ENCODE results near the gene ABCC4.
"Not testable (repeated sequence)": the region's sequence is repeated elsewhere in the genome, so short reads cannot be mapped to it uniquely, and the experiment has no call there.

ABCC4 gene

GRCh38 chr13:95197548-95197947 lies 103.7 kb downstream of the ABCC4 start:
- no peak for DNase-seq
- Histone ChIP-seq H3K9me3 (ENCODE audit: control extremely low read depth in 1 of 5, control insufficient read depth in 4 of 5, insufficient read depth in 2 of 5, low read depth in 1 of 5, low read length in 4 of 5) (peaks cover 0 to 2% (median 0%) of the 10 kb centered on the region in 5 experiments), H3K4me1 (ENCODE audit: control extremely low read depth in 1 of 4, control insufficient read depth in 4 of 4, insufficient read depth in 4 of 4, low read length in 3 of 4) (no peaks in the 10 kb centered on the region), H3K36me3 (ENCODE audit: control insufficient read depth in 4 of 4, insufficient read depth in 4 of 4, low read length in 3 of 4) (peaks cover 2 to 22% (median 11%) of the 10 kb centered on the region in 4 experiments), H3K27ac (ENCODE audit: insufficient read depth in 1 of 2, low read depth in 1 of 2, low read length in 2 of 2, poor library complexity in 1 of 2, severe bottlenecking in 2 of 2) (no peak overlapping the region), H3K27me3 (replicated peaks in 2 of 5; ENCODE audit: control insufficient read depth in 4 of 5, insufficient read depth in 5 of 5, low read length in 4 of 5) (no peaks in the 10 kb centered on the region), H3K4me3 (ENCODE audit: control insufficient read depth in 1 of 7, extremely low read depth in 1 of 7, insufficient read depth in 4 of 7, low read depth in 2 of 7, low read length in 6 of 7) (no peak overlapping the region)
- CTCF ChIA-PET, result interaction anchor here (0.8 to 17.6 kb wide), 4 partner anchors 9 to 208 kb away, joined by 4 to 298 read pairs (median 109); partner anchors contain the start of gene ABCC4
- POLR2A ChIA-PET, result no interaction called here
- 55% methylated on average over 2 of the region's 4 CpGs for WGBS (ENCODE audit: insufficient coverage)

- Histone ChIP-seq H3K4me3 (ENCODE audit: control insufficient read depth in 1 of 7, extremely low read depth in 1 of 7, insufficient read depth in 4 of 7, low read depth in 2 of 7, low read length in 6 of 7) (no peak overlapping the region), H3K36me3 (ENCODE audit: control insufficient read depth in 4 of 4, insufficient read depth in 4 of 4, low read length in 3 of 4) (peaks cover 0 to 22% (median 7%) of the 10 kb centered on the region in 4 experiments), H3K9me3 (ENCODE audit: control extremely low read depth in 1 of 5, control insufficient read depth in 4 of 5, insufficient read depth in 2 of 5, low read depth in 1 of 5, low read length in 4 of 5) (peaks cover 0 to 2% (median 0%) of the 10 kb centered on the region in 5 experiments), H3K27ac (ENCODE audit: insufficient read depth in 1 of 2, low read depth in 1 of 2, low read length in 2 of 2, poor library complexity in 1 of 2, severe bottlenecking in 2 of 2) (no peak overlapping the region), H3K27me3 (replicated peaks in 2 of 5; ENCODE audit: control insufficient read depth in 4 of 5, insufficient read depth in 5 of 5, low read length in 4 of 5) (no peaks in the 10 kb centered on the region), H3K4me1 (ENCODE audit: control extremely low read depth in 1 of 4, control insufficient read depth in 4 of 4, insufficient read depth in 4 of 4, low read length in 3 of 4) (no peaks in the 10 kb centered on the region)
- DNase-seq, result no peak
- ChIA-PET CTCF (interaction anchor here (1.3 to 17.6 kb wide), 4 partner anchors 31 to 211 kb away, joined by 3 to 298 read pairs (median 110); partner anchors contain the start of gene ABCC4), POLR2A (no interaction called here)
- WGBS (ENCODE audit: insufficient coverage), result 98% methylated on average over 5 of the region's 6 CpGs
These were observed 106.1 kb downstream of the ABCC4 start for GRCh38 chr13:95195146-95195545.

- Histone ChIP-seq H3K36me3 (ENCODE audit: control insufficient read depth in 4 of 4, insufficient read depth in 4 of 4, low read length in 3 of 4) (peaks cover 0 to 14% (median 7%) of the 10 kb centered on the region in 4 experiments), H3K27ac (ENCODE audit: insufficient read depth in 1 of 2, low read depth in 1 of 2, low read length in 2 of 2, poor library complexity in 1 of 2, severe bottlenecking in 2 of 2) (no peak overlapping the region), H3K4me1 (ENCODE audit: control extremely low read depth in 1 of 4, control insufficient read depth in 4 of 4, insufficient read depth in 4 of 4, low read length in 3 of 4) (no peaks in the 10 kb centered on the region), H3K4me3 (ENCODE audit: control insufficient read depth in 1 of 7, extremely low read depth in 1 of 7, insufficient read depth in 4 of 7, low read depth in 2 of 7, low read length in 6 of 7) (no peak overlapping the region), H3K9me3 (ENCODE audit: control extremely low read depth in 1 of 5, control insufficient read depth in 4 of 5, insufficient read depth in 2 of 5, low read depth in 1 of 5, low read length in 4 of 5) (no peaks in the 10 kb centered on the region), H3K27me3 (replicated peaks in 2 of 5; ENCODE audit: control insufficient read depth in 4 of 5, insufficient read depth in 5 of 5, low read length in 4 of 5) (no peaks in the 10 kb centered on the region)
- WGBS (ENCODE audit: insufficient coverage), result 95% methylated on average over 7 of the region's 13 CpGs
- ChIA-PET POLR2A (no interaction called here), CTCF (interaction anchor here (1.2 to 17.6 kb wide), 10 partner anchors 9 to 230 kb away, joined by 3 to 298 read pairs (median 11); partner anchors contain the start of gene ABCC4)
- DNase-seq, result no peak
These were observed 107.6 kb downstream of the ABCC4 start for GRCh38 chr13:95193509-95194230.

GRCh38 chr13:95192998-95193397 lies 108.3 kb downstream of the ABCC4 start:
- no peak for DNase-seq
- POLR2A ChIA-PET, result no interaction called here
- Histone ChIP-seq H3K4me1 (ENCODE audit: control extremely low read depth in 1 of 4, control insufficient read depth in 4 of 4, insufficient read depth in 4 of 4, low read length in 3 of 4) (peaks cover 0 to 2% (median 0%) of the 10 kb centered on the region in 4 experiments), H3K27me3 (replicated peaks in 2 of 5; ENCODE audit: control insufficient read depth in 4 of 5, insufficient read depth in 5 of 5, low read length in 4 of 5) (no peaks in the 10 kb centered on the region), H3K9me3 (ENCODE audit: control extremely low read depth in 1 of 5, control insufficient read depth in 4 of 5, insufficient read depth in 2 of 5, low read depth in 1 of 5, low read length in 4 of 5) (no peaks in the 10 kb centered on the region), H3K4me3 (ENCODE audit: control insufficient read depth in 1 of 7, extremely low read depth in 1 of 7, insufficient read depth in 4 of 7, low read depth in 2 of 7, low read length in 6 of 7) (no peak overlapping the region), H3K27ac (ENCODE audit: insufficient read depth in 1 of 2, low read depth in 1 of 2, low read length in 2 of 2, poor library complexity in 1 of 2, severe bottlenecking in 2 of 2) (no peak overlapping the region), H3K36me3 (ENCODE audit: control insufficient read depth in 4 of 4, insufficient read depth in 4 of 4, low read length in 3 of 4) (peaks cover 0 to 14% (median 7%) of the 10 kb centered on the region in 4 experiments)
- WGBS (ENCODE audit: insufficient coverage), result 88% methylated on average over 6 of the region's 7 CpGs
- CTCF ChIA-PET, result interaction anchor here (1.1 to 17.6 kb wide), 20 partner anchors 10 to 640 kb away, joined by 3 to 298 read pairs (median 6); partner anchors contain the start of gene ABCC4

- peaks cover 0 to 17% (median 7%) of the 10 kb centered on the region in 4 experiments for H3K36me3 ChIP-seq (ENCODE audit: control insufficient read depth in 4 of 4, insufficient read depth in 4 of 4, low read length in 3 of 4)
- H3K4me3 ChIP-seq (ENCODE audit: control insufficient read depth in 1 of 7, extremely low read depth in 1 of 7, insufficient read depth in 4 of 7, low read depth in 2 of 7, low read length in 6 of 7); H3K9me3 ChIP-seq (ENCODE audit: control extremely low read depth in 1 of 5, control insufficient read depth in 4 of 5, insufficient read depth in 2 of 5, low read depth in 1 of 5, low read length in 4 of 5); H3K4me1 ChIP-seq (ENCODE audit: control extremely low read depth in 1 of 4, control insufficient read depth in 4 of 4, insufficient read depth in 4 of 4, low read length in 3 of 4); H3K27ac ChIP-seq (ENCODE audit: insufficient read depth in 1 of 2, low read depth in 1 of 2, low read length in 2 of 2, poor library complexity in 1 of 2, severe bottlenecking in 2 of 2); POLR2A ChIA-PET; H3K27me3 ChIP-seq (replicated peaks in 2 of 5; ENCODE audit: control insufficient read depth in 4 of 5, insufficient read depth in 5 of 5, low read length in 4 of 5); DNase-seq: not testable (repeated sequence)
- CTCF ChIA-PET, result interaction anchor here (0.8 to 17.6 kb wide), 26 partner anchors 10 to 641 kb away, joined by 3 to 298 read pairs (median 5); partner anchors contain the start of gene ABCC4
- 100% methylated on average over 4 of the region's 5 CpGs for WGBS (ENCODE audit: insufficient coverage)
These were observed 108.7 kb downstream of the ABCC4 start for GRCh38 chr13:95192564-95192945.

- 36% methylated on average over 3 of the region's 9 CpGs for WGBS (ENCODE audit: insufficient coverage)
- H3K4me3 ChIP-seq (ENCODE audit: control insufficient read depth in 1 of 7, extremely low read depth in 1 of 7, insufficient read depth in 4 of 7, low read depth in 2 of 7, low read length in 6 of 7), result no peak overlapping the region
- H3K36me3 ChIP-seq (ENCODE audit: control insufficient read depth in 4 of 4, insufficient read depth in 4 of 4, low read length in 3 of 4), result peaks cover 0 to 17% (median 7%) of the 10 kb centered on the region in 4 experiments
- peaks cover 0 to 2% (median 0%) of the 10 kb centered on the region in 4 experiments for H3K4me1 ChIP-seq (ENCODE audit: control extremely low read depth in 1 of 4, control insufficient read depth in 4 of 4, insufficient read depth in 4 of 4, low read length in 3 of 4)
- POLR2A ChIA-PET, result interaction anchor here (0.6 kb wide), 1 partner anchor 191 kb away, joined by 3 read pairs; no protein-coding TSS in a partner anchor
- H3K9me3 ChIP-seq (ENCODE audit: control extremely low read depth in 1 of 5, control insufficient read depth in 4 of 5, insufficient read depth in 2 of 5, low read depth in 1 of 5, low read length in 4 of 5), result no peaks in the 10 kb centered on the region
- no peak overlapping the region for H3K27ac ChIP-seq (ENCODE audit: insufficient read depth in 1 of 2, low read depth in 1 of 2, low read length in 2 of 2, poor library complexity in 1 of 2, severe bottlenecking in 2 of 2)
- H3K27me3 ChIP-seq (replicated peaks in 2 of 5; ENCODE audit: control insufficient read depth in 4 of 5, insufficient read depth in 5 of 5, low read length in 4 of 5), result no peaks in the 10 kb centered on the region
- CTCF ChIA-PET, result interaction anchor here (0.8 to 17.6 kb wide), 28 partner anchors 11 to 641 kb away, joined by 3 to 298 read pairs (median 5); partner anchors contain the start of gene ABCC4
- DNase-seq, result peak; percentile 72 to 86 (median 81)
These were observed 109.3 kb downstream of the ABCC4 start for GRCh38 chr13:95191821-95192563.
